Measurements from ENCODE around the gene SPRR2A.

- TF ChIP-seq, protein P1, sequence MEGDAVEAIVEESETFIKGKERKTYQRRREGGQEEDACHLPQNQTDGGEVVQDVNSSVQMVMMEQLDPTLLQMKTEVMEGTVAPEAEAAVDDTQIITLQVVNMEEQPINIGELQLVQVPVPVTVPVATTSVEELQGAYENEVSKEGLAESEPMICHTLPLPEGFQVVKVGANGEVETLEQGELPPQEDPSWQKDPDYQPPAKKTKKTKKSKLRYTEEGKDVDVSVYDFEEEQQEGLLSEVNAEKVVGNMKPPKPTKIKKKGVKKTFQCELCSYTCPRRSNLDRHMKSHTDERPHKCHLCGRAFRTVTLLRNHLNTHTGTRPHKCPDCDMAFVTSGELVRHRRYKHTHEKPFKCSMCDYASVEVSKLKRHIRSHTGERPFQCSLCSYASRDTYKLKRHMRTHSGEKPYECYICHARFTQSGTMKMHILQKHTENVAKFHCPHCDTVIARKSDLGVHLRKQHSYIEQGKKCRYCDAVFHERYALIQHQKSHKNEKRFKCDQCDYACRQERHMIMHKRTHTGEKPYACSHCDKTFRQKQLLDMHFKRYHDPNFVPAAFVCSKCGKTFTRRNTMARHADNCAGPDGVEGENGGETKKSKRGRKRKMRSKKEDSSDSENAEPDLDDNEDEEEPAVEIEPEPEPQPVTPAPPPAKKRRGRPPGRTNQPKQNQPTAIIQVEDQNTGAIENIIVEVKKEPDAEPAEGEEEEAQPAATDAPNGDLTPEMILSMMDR (IDR thresholded peaks at IDR 0.05): no peak
- TF ChIP-seq EP300 (IDR thresholded peaks at IDR 0.05) (no peak), POLR2A (IDR thresholded peaks at IDR 0.05) (no peak), POLR2AphosphoS5 (IDR thresholded peaks at IDR 0.05) (no peak)
Observed at GRCh38 chr1:153099461-153100045, 42.2 kb upstream of the SPRR2A start.

Data from sigmoid colon (tissue), 4 donors.